ENCODE measurements around the gene RAD51B.
"Not testable (repeated sequence)": the region's sequence is repeated elsewhere in the genome, so short reads cannot be mapped to it uniquely, and the experiment has no call there.

Gene RAD51B

DNA sequence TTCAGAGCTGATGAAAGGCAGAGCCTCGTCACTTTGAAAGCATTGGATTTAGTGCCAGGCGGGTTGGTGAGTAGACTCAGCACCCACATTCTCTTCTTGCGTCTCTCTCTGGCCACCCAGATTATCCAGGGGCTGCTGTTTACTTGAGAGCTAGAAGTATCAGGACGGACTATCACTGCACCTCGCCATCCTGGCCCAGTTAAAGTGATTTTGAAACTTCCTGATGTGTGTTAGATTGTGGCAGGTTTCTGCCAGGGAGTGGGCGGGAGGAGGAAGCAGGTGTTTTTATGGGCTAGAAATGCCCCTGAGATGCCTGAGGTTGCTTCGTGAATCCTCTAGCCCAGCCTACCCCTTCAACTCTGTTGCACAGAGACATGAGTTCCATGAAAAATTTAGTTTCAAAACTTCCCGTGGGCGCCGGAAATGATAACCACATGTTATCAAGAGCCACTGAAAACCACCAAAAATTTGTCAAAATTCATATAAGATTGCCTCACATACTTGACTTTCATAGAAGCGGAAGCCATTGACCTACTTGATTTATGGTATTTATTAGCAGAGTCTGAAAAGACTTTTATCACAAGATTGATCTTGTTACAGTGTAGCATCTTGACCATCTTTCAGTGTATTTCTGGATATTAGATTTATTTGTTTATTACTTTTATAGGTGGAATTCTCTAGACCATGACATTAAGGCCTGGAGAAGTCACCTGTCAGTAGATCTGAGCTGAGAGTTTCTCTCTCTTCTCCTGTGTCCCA lies 466.0 kb downstream of the RAD51B start:
- peak; percentile 70 for DNase-seq

DNA sequence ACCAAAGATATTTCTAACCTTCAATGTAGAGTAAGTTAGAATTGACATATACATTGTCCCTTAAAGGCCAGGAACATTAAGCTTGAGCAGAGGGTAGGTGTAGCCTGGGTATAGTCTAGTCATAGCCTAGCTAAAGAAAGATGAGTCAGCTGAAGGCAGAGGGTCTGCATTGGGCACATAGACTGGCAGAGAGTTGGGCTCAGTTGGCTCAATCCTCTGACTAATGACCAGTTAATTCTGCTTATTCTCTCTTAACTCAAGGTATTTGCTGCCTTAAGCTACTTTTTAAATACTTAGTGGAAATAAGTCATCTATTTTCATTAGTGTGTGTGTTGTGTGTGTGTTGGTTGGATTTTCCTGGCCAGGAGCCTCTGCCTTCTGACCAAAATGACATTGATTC lies 467.1 kb downstream of the RAD51B start:
- no peak for DNase-seq

DNA sequence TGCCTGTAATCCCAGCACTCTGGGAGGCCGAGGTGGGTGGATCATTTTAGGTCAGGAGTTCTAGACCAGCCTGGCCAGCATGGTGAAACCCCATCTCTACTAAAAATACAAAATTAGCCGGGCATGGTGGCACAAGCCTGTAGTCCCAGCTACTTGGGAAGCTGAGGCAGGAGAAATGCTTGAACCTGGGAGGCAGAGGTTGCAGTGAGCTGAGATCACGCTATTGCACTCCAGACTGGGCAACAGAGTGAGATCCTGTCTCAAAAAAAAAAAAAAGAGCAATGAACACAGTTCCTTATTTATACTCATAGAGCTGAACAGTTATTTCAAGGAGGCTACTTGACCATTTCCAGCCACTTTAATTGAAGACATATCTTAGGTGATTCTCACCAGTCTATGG lies 469.9 kb downstream of the RAD51B start:
- DNase-seq: not testable (repeated sequence)

DNA sequence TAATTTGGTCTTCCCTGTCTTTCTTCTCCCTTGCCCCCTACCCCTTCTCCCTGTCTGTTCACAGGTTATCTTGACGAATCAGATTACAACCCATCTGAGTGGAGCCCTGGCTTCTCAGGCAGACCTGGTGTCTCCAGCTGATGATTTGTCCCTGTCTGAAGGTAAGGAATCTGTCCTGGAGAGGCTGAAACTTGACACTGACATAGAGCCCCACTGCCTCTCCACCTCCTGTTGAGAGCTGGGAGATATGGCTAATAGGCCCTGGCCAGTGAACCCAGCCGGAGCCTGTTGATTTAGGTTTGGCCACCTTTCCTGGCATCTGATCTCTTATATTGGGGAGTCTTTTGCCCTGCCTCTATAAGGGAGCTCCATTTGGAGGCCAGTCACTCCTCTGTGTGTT lies 472.2 kb downstream of the RAD51B start:
- no peak for DNase-seq

DNA sequence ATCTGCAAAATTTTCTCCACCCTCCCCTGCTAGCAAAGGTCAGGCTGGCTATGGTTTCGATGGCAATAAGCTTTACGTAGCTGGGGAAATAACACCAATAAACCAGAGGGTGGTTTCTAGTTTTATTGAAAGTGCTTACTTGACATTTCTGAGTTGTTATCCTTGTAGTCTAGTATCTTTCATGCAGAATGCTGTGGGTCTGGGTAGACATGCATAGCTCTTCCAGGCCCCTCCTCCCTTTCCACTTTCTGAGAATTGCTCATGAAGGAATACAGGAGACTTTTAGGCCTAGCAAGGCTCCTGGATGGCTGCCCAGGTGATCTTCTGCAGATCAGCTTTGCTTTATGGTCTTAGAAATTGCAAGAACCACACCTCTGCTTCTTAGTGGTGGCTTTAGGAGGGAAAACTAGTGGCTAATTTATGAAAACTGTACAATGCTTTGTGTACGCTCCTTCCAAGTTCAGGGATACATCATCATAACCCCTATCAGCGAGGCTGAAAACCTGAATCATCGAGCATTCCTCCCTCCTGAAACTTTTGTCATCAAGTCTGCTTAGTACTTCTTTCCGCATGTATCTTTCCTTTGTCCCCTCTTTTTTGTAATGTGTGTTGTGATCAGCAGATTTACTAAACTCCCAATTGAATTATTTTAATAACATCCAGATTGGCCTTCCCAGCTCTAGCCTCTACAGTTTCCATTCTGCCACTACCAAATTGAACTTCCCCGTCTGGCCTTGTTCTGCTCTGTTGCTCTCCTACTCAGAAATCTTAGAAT lies 473.0 kb downstream of the RAD51B start:
- no peak for DNase-seq

DNA sequence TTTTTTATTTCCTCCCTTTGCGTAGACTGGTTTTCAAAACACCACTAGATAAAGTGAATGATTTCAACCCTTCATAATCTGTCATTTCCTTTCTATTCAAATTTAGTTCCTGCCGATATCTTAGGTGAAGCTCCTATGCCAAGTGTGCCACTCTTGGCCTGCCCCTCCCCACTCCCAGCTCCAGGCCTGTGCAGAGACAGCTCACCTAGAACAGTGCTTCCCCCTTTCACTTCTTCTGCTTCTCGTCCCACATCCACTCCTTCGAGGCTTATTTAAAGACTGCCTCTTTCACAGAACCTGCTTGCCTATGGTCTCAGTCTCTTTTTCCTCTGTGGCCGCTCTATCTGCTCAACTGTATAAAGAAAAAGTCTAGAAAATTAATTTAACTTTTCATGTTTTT lies 473.8 kb downstream of the RAD51B start:
- DNase-seq: peak; percentile 47

DNA sequence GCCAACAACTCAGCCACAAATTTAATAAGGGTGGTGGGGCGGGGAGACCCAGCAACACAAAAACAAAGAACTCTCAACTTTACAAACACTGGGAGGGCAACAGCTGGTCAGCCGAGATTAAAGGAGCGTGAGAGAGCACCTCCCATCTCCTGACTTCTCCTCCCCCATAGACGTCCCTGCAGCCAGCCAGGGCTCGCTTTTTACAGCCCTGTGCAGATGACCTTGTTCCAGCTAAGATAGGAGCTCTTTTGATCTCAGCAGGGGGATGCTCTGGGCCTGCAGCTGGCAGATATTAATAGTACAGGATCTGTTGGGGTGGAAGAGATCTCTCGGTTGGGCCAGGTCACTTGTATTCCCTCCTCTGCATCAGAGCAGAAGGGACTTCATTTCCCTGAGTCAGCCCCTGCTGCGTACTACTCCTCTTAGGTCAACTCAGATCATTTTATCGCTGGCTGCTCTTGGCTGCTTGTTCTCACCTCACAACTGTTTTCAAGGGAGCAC lies 475.8 kb downstream of the RAD51B start:
- no peak for DNase-seq

DNA sequence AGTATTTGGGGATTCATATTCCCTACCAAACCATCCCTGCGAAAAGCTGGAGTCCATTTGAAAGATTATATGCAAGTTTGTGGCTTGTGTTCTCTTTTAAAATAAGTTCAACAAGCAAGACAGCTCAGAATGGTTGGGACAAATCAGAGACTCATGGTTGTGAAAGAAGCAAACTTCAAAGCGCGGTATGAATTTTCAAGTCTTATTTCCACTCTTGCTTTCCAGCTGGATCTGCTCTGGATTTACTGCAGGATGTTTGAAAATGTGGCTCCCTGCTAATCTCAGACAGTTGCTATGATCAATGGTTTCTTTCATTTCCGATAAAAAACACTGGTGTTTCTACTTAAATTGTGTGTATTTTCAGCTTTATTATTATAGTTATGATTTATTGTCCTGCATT lies 477.5 kb downstream of the RAD51B start:
- no peak for DNase-seq

DNA sequence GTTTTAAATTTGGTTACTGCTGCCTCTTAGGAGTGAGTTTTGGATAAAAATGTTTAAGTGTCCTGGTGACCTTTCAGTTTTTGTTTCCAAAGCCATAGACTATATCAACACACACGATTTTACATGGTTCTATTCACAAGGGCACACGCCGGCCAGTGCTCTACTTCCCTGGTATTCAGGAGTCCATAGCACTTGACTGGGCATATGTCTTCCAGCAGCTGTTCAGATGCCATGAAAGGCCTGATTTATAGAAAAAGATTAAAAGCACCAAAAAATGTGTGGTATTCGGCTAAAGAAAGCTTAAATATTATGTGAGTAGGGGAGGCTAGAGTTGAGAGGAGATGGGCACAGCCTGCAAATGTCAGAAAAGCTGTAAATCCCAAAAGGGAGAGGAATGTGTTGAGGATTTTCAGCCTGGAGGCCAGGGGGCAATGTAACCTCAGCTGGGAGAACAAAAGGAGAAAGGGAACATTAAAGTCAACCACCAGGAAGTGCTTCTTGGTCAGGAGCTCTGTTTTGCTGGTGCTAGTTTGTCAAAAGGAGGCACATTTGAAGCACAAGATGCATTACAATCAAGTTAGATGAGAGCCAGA lies 478.4 kb downstream of the RAD51B start:
- DNase-seq: no peak

DNA sequence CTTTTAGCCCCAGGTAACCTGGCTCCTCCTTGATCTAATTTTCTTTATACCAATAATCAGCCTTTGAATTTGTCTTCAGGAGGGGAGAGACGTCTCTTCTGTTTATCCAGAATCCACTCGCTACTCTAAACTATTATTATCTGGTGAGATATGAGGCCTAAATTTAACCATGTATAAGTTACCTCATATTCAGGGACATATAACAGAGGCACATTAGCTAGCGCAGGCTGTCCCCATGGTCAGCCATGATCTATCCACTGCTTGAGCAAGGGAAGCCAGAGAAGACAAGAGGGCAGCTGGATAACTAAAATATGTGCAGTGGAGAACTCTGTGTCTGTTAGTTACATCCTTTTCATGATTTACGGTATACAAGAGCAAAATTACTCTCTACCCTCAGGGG lies 481.0 kb downstream of the RAD51B start:
- DNase-seq: no peak

DNA sequence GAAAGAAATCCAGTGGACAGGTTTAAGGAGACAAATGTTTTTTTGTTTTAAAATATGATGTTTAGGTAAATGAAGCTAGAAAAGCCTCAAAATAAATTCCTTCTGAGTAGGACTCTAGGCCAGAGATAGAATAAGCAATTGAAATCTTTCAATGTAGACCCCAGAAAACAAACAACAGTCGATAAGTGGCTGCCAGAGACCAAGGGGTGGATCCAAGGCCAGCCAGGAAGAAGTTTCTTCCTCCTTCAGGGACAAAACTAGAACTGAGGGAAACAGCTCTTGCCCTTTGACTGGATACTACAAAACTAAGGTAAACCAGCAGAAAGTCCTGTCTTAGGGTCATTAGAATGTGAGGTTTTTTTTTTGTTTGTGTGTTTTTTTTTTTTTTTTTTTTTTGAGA lies 481.6 kb downstream of the RAD51B start:
- DNase-seq: no peak

DNA sequence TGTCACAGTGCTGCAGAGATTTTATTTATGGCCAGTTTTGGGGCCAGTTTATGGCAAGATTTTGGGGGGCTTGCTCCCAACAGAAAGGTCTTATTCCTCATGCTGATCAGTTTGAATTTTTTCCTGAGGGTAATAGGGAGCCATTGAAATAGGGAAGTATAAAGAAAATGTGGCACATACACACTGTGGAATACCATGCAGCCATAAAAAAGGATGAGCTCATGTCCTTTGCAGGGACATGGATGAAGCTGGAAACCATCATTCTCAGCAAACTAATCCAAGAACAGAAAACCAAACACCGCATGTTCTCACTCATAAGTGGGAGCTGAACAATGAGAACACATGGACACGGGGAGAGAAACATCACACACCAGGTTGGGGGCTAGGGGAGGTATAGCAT lies 483.4 kb downstream of the RAD51B start:
- not testable (repeated sequence) for DNase-seq

DNA sequence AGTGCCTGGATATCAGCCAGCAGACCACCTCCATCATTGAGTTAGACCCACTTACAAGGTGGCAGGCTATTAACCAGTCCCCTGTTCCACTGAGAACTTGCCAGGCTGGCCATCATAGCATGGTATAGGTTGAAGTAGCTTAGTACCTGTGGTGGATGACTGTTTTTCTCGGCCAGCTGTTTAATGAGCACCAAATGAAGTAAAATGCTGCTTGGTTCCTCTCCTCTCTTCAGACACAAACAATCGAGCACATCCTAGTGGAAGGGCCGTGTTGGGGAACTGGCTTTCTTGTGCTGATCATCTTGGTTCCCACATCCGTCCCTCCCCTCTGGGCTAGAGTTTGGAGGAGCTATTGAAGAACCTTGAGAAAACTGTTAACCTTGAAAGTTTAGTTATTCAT lies 486.2 kb downstream of the RAD51B start:
- DNase-seq: no peak

DNA sequence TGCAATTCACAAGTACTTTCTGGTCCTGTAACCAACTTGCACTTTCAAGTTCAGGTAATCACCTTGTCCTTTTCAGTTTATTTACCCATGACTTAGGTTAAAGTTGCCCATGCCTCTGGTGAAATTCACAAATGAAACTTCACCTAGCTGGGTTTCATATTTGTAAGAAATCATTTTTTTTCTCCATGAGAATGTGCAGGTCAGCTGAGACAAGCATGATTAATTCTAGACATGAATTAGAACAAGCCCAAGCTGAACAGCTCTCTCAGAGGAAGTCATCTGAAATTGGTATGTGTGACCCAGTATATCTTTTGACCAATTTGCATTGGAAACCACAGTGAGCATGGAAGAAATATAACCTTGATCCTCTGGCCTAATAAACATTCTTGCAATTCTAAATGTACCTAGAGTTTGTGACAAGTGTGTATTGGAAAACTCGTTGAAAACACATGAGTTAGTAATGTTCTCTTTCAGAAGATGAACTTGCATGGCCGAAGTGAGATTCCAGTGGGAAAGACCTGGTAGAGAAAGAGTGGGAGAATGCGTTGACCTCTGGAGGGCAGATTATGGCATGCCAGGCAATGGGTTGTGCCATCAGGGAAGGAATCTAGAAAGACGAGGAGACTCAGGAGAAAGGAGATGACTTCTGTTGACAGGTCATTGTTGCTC lies 486.8 kb downstream of the RAD51B start:
- DNase-seq: no peak

DNA sequence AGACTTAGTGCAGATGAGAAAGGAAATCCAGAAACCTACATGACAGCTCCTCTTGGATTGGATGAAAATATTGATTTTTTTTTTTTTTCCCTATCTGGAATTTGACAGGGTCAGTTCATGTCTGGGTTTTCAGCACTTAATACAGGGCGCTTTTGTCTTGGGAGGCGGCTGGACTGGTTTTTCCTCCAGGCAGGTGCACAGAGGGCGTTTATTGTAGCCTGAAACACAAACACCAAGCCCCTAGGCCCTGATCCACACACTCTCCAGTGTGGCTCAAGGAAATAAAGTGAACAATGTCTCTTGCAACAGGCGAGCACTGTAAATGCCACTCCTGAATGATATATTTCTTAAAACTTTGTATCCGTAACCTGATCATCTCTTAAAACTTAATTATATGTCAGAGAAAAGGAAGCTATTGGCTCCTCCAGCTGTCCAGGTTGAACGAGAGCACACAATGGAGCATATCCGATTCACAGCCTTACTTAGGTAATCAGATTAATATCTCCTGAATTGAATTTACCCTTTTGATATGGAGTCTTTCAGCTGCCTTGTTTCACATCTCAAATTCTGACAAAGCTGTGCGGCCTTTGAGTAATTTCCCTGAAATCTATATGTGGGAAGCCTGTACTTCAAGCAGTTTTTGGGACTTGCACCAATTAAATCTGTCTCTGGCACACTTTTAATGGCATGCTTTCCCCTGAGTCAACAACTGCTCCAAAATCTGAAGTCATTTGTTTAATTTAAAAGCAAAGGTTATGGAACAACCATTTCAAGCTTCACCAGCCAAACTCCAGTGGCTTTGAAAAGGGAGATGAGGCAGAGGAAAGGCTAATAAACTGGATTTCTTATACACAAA lies 487.6 kb downstream of the RAD51B start:
- no peak for DNase-seq

DNA sequence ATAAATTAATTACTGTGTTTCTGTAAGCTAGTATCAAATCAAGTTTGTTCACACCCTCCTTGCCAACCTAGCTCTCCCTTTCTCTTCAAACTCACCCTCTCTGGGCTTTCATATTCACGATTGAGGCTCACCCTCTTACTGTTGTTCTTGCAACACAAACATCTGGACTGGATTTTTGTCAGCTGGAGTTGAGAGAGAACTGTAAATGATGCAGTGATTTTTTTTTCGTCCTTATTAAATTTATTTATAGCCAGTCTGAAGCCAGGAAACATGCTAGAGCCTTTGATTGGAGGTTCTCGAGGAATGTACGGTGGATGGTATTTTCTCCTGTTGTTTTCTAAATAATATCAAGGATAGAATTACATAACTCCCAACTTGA lies 488.2 kb downstream of the RAD51B start:
- no peak for DNase-seq

DNA sequence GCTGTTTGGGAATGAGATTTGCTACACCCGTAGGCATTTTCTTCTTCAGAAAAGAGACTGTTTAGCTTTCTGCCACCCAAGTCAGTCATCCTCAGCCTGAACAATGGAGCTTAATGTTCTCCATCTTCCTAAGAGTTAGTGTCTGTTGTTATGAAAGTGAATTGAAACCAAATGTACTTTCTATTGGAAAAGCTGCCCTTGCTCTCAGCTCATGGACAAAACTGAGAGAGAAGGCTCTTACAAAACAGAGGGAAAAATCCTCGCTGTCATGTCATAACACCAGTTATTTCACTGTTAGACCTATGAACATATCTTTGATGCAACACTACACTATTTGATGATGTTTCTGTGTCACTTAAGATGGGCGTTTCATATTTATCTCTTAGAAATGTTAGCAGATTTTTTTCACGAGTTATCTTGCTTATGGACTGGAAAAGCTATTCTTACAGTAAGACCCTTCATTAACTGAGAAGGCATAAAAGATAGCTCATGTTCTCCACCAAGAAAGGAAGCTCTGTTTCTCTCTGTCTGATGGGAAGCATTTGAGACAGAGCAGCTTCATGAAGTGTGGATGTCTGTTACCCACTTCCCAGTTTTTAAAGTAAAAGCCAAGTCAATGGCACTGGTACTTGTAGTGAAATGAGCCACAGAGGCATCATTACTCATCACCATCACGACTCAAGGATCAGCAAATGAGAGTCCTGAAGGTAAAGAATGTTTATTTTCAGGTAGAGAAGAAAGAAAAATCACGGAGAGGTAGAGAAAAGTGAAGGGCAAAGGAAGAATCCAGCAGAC lies 489.3 kb downstream of the RAD51B start:
- DNase-seq: no peak

DNA sequence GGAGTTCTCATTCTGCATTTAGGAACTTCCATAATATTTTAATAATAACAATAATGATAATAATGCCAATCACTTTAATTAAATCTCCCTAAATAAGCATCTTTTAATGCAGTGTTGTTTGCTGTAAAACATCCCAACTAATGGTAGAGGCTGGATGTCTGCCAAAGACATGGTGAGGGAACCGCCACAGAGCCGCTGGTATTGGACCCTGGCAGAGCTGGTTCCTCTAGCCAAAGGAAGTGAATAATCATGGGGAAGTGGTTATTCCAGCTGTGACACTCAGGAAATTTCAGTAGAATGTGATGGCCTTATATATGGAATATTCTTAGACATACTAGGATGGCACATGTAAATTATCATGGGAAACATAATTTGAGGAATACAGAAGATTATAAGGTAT lies 490.0 kb downstream of the RAD51B start:
- no peak for DNase-seq

DNA sequence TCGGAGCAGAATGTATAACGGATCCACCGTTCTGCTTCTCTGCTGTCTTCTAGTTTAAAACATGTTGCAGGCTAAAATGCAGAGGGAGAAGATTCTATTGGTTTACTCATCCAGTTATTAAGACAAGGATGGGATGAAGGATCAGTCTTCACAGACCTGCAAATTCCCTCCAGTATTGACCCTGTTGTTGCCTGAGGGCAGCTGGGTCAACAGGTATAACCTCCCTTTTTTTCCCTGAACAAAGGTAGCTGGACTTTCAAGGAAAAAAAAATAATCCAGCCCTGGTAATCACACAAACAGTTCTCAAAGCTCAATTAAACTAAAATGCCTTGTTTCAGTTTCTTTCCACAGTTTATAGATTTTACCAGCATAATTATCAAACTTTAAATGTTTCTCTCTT lies 492.7 kb downstream of the RAD51B start:
- no peak for DNase-seq

DNA sequence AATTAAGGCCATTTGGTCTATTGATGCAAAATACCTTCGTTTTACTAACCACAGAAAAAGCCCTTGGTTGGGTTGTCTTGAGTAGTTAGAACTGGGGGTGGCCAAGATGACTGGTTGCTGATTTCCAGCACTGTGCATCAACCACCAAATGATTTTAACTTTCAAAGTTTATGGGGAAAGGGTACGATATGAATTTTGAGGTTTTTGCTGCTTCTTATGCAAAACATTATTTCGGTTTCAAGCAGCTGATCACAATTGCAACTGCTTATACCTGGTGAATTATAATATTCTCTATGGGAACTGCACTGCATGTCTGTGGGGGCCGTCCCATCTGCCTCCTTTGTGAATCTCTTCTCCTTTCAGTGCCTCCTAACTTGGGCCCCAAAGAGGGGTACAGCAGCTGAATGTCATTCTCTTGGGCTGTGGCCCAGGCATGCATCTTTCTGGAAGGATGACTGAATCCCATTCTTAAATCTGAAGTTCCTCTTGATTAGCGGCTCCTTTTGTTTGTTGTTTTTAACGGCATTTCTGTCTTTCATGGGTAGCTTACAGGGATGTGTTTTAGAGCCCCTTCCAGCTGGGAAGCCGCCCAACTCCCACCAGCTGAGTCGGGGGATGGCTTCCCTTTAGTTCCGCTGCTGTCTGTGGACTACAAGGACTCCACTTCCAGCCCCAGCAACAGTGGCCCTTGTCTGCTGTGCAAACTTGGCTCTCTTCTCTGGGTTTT lies 493.5 kb downstream of the RAD51B start:
- no peak for DNase-seq

DNA sequence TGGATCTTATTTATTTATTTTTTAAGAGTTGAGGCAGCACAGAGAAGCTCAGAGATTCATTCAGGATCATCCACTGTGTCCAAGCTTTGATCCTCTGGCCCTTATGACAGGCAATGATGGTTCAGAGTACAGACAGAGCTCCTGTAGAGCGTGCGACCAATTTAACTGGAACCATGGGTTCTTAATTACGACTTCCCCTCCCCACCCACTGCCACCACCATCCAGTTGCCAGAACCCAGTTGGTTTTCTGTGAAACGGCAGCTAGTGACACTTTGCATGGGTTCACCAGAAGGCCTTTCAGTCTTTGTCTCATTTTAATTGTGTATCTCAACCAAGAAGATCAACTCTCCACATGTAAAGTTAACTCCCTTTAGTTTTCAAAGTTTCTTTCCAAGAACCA lies 495.1 kb downstream of the RAD51B start:
- no peak for DNase-seq

All from CD4-positive, alpha-beta T cell treated with Interleukin-6 for 4 hours (primary cell).